GM21717 (cell line): ENCODE results near the gene CDH23.

Experiments
- ATAC-seq: cut with Tn5 transposase; IDR thresholded peaks from one replicate; pipeline ENCODE4 v1.9.1; 2021; ENCODE audit warnings: mild to moderate bottlenecking, moderate library complexity; ENCODE audit not compliant: unreplicated experiment

Gene CDH23

GRCh38 chr10:71531485-71532446, 135.0 kb downstream of the CDH23 start:
- no peak for ATAC-seq

- no peak for ATAC-seq
These were observed 136.2 kb downstream of the CDH23 start for GRCh38 chr10:71532878-71533277.

- ATAC-seq = no peak
These were observed 137.2 kb downstream of the CDH23 start for GRCh38 chr10:71533936-71534335.

- ATAC-seq = no peak
These were observed 138.0 kb downstream of the CDH23 start for GRCh38 chr10:71534568-71535194.

- no peak for ATAC-seq
These were observed 139.6 kb downstream of the CDH23 start for GRCh38 chr10:71536332-71536731.

- ATAC-seq = no peak
These were observed 140.4 kb downstream of the CDH23 start for GRCh38 chr10:71537125-71537524.

- ATAC-seq = no peak
These were observed 141.0 kb downstream of the CDH23 start for GRCh38 chr10:71537681-71538080.

- no peak for ATAC-seq
These were observed 142.0 kb downstream of the CDH23 start for GRCh38 chr10:71538608-71539260.

- no peak for ATAC-seq
These were observed 142.9 kb downstream of the CDH23 start for GRCh38 chr10:71539442-71540118.

- ATAC-seq = no peak
These were observed 145.8 kb downstream of the CDH23 start for GRCh38 chr10:71542478-71542877.

- ATAC-seq = no peak
These were observed 147.0 kb downstream of the CDH23 start for GRCh38 chr10:71543608-71544170.

- ATAC-seq = no peak
These were observed 148.3 kb downstream of the CDH23 start for GRCh38 chr10:71545001-71545400.

GRCh38 chr10:71546220-71546619, 149.5 kb downstream of the CDH23 start:
- no peak for ATAC-seq

- ATAC-seq = no peak
These were observed 150.6 kb downstream of the CDH23 start for GRCh38 chr10:71547312-71547711.

GRCh38 chr10:71547876-71548846, 151.4 kb downstream of the CDH23 start:
- no peak for ATAC-seq

GRCh38 chr10:71549766-71550533, 153.2 kb downstream of the CDH23 start:
- no peak for ATAC-seq

GRCh38 chr10:71550628-71551027, 153.9 kb downstream of the CDH23 start:
- ATAC-seq = no peak

GRCh38 chr10:71551970-71552369, 155.2 kb downstream of the CDH23 start:
- no peak for ATAC-seq

- ATAC-seq = no peak
These were observed 156.7 kb downstream of the CDH23 start for GRCh38 chr10:71553432-71553831.
